Esophagus muscularis mucosa (tissue), 3 donors: ENCODE results near the gene TTYH3.
"Not testable (repeated sequence)": the region's sequence is repeated elsewhere in the genome, so short reads cannot be mapped to it uniquely, and the experiment has no call there.

Experiments used
- CTCF ChIP-seq, 3 experiments: fragments of 200-600 bp in 2 of 3; fragments of 450-650 bp in 1 of 3; sonication (generic) in 2 of 3; IDR thresholded peaks; one replicate each; pipeline ENCODE4 v1.5.1; 2017 to 2019; ENCODE audit warnings: antibody characterized with exemption in 3 of 3, mild to moderate bottlenecking in 2 of 3, moderate library complexity in 1 of 3
- POLR2AphosphoS5 ChIP-seq, 2 donors: sonication (generic); formaldehyde crosslinking; IDR thresholded peaks; one replicate each; pipeline ENCODE4 v1.6.1; 2017; ENCODE audit warnings: antibody characterized with exemption in 2 of 2

- not testable (repeated sequence) for TF ChIP-seq POLR2AphosphoS5, CTCF (IDR thresholded peaks at IDR 0.05)
These were observed 46.7 kb downstream of the TTYH3 start for GRCh38 chr7:2678454-2678853.
